ENCODE measurements around the gene NAA38. TPM values are rescaled to one million over a fixed set of nuclear protein-coding genes. Genes with fewer than 3 reads are reported as not detected.
A peak's percentile ranks its signal among the peaks of the same experiment; 100 is the strongest.

Gene NAA38
- total RNA-seq, 4 donors from 2014 or later, result 61.4 to 110 (median 102) TPM

DNA sequence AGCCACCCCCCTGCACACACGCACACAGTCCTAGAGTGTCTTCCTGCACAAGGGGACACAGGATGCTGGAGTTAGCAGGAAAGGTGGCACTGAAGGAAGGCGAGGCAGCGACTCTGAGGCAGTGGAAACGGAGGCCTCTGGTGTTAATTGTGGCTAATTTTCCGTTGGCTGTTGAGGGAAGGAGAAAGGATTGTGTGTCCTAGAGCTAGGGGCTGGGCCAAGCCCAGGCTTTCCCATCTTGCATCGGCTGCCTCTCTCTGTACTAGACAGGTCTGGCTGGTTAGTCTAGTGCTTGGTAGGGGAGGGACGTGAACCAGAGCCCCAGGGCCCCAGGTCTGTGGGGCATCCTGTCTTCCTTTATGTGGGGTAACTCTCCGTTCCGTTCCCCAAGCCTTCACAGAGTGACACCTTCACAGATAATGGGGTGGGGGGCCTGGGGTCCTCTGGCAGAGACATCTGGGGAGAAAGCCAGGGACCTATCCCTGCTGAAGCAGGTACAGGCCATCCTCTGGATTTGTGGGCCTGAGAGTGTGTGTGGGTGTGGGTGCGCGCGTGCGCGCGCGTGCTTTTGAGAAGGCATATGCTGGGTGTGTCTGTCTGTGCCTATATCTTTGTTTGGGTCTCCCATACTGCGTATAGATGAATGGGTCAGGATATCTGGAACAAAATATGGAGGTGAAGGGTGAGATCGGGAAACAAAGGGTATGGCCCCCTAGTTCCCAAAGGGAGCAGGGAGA is 31.0 kb upstream of the NAA38 start, which contains the start of gene CHD3:
Gene CHD3, plus strand, starts transcription at position 606 of the 737 bp plus-strand sequence. CDS start 212 bp downstream, outside the sequence.
- Histone ChIP-seq H3K36me3 (peaks cover 0 to 27% (median 14%) of the 10 kb centered on the region in 4 donors), H3K27ac (replicated peaks in 1 of 4) (peak within 1 kb of the TSS; percentile 90 to 96 (median 94)), H3K4me1 (peaks cover 47 to 67% (median 62%) of the 10 kb centered on the region in 4 donors), H3K4me3 (peak within 1 kb of the TSS; percentile 84 to 93 (median 90)), H3K9me3 (no peaks in the 10 kb centered on the region), H3K27me3 (no peaks in the 10 kb centered on the region)
- no peak for DNase-seq (ENCODE audit: extremely low spot score)
- TF ChIP-seq POLR2A (IDR thresholded peaks at IDR 0.05; ENCODE audit: low read depth) (no peak), POLR2AphosphoS5 (IDR thresholded peaks at IDR 0.05) (peak in 1 of 2 donors; percentile 11), EP300 (IDR thresholded peaks at IDR 0.05) (no peak)
- TF ChIP-seq, protein P1, sequence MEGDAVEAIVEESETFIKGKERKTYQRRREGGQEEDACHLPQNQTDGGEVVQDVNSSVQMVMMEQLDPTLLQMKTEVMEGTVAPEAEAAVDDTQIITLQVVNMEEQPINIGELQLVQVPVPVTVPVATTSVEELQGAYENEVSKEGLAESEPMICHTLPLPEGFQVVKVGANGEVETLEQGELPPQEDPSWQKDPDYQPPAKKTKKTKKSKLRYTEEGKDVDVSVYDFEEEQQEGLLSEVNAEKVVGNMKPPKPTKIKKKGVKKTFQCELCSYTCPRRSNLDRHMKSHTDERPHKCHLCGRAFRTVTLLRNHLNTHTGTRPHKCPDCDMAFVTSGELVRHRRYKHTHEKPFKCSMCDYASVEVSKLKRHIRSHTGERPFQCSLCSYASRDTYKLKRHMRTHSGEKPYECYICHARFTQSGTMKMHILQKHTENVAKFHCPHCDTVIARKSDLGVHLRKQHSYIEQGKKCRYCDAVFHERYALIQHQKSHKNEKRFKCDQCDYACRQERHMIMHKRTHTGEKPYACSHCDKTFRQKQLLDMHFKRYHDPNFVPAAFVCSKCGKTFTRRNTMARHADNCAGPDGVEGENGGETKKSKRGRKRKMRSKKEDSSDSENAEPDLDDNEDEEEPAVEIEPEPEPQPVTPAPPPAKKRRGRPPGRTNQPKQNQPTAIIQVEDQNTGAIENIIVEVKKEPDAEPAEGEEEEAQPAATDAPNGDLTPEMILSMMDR (IDR thresholded peaks at IDR 0.05), result no peak
- 38% methylated on average over 18 of the region's 18 CpGs for WGBS
- intact Hi-C loops (cut with DNase I), result no loop called here

DNA sequence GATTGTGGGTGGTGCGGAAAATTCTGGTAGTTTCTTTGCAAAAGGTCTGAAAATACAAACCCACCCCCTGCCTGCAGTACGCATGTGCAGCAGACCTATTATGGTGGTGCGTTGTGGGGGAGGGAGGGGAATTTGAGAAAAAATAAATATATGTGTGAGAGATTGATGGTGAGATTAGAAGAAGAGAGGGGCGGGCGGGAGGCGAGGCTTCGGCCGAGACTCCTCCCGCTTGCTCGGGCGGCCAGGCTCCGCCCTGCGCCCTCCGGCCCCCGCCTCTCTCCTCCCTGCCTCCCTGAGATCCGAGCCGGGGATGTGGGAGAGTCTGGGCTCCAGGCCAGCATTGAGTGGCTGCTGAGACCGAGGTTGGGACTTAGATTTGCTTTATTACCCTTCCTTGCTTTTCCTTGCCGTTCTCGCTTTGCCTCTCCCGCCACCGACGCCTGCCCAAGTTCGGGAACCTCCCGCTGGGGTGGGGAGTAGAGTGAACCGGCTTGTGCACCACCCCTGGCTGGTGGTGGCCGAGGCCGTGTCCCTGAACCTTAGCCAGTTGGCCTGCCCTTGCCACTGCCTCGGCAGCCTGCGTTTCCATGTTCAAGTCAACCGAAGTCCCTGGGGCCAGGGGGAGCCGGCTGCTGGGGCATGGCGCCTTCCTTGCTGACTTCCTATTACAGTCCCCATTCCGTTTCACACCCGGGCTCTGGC is 30.3 kb upstream of the NAA38 start:
- peak; percentile 97 for DNase-seq (ENCODE audit: extremely low spot score)
- Histone ChIP-seq H3K27me3 (no peaks in the 10 kb centered on the region), H3K4me3 (peak overlapping the region; percentile 84 to 93 (median 90)), H3K36me3 (peaks cover 0 to 20% (median 11%) of the 10 kb centered on the region in 4 donors), H3K9me3 (no peaks in the 10 kb centered on the region), H3K27ac (replicated peaks in 1 of 4) (peak overlapping the region; percentile 90 to 96 (median 94)), H3K4me1 (peaks cover 47 to 70% (median 66%) of the 10 kb centered on the region in 4 donors)
- no peak for TF ChIP-seq EP300 (IDR thresholded peaks at IDR 0.05)
- TF ChIP-seq POLR2AphosphoS5 (IDR thresholded peaks at IDR 0.05), result peak; percentile 67 to 82
- WGBS, result 1% methylated on average over 27 of the region's 35 CpGs
- intact Hi-C loops (cut with DNase I), result no loop called here

DNA sequence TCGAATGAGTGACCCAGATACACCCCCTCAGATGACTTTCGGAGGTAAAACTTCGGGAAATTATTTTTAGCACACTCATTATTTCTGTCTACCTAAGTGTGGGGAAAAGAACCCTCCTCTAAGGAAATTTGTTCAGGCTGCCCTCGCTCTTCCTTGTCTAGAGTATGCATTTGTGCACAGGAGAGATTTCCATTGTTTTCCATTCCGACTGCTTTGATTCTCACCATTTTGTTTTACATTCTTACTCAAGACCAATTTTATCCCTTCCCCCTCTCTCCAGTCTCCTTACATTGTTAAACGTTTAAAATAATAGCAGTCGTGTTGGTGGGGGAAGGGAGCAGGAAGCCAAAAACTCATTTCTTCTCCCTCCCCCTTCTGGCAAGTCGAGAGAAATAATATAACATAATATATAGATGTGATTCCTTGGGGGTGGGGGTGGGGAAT is 29.7 kb upstream of the NAA38 start:
- H3K27me3 ChIP-seq, result no peaks in the 10 kb centered on the region
- H3K27ac ChIP-seq (replicated peaks in 1 of 4), result peak overlapping the region; percentile 90 to 96 (median 94)
- H3K36me3 ChIP-seq, result peaks cover 0 to 15% (median 11%) of the 10 kb centered on the region in 4 donors
- peak overlapping the region; percentile 84 to 93 (median 90) for H3K4me3 ChIP-seq
- intact Hi-C loops (cut with DNase I), result no loop called here
- no peaks in the 10 kb centered on the region for H3K9me3 ChIP-seq
- TF ChIP-seq, protein P1 (IDR thresholded peaks at IDR 0.05), result no peak
- TF ChIP-seq POLR2A (IDR thresholded peaks at IDR 0.05; ENCODE audit: low read depth) (no peak), POLR2AphosphoS5 (IDR thresholded peaks at IDR 0.05) (no peak), EP300 (IDR thresholded peaks at IDR 0.05) (no peak)
- H3K4me1 ChIP-seq, result peaks cover 47 to 76% (median 72%) of the 10 kb centered on the region in 4 donors
- DNase-seq (ENCODE audit: extremely low spot score), result no peak
- WGBS, result 2% methylated on average over 8 of the region's 8 CpGs

DNA sequence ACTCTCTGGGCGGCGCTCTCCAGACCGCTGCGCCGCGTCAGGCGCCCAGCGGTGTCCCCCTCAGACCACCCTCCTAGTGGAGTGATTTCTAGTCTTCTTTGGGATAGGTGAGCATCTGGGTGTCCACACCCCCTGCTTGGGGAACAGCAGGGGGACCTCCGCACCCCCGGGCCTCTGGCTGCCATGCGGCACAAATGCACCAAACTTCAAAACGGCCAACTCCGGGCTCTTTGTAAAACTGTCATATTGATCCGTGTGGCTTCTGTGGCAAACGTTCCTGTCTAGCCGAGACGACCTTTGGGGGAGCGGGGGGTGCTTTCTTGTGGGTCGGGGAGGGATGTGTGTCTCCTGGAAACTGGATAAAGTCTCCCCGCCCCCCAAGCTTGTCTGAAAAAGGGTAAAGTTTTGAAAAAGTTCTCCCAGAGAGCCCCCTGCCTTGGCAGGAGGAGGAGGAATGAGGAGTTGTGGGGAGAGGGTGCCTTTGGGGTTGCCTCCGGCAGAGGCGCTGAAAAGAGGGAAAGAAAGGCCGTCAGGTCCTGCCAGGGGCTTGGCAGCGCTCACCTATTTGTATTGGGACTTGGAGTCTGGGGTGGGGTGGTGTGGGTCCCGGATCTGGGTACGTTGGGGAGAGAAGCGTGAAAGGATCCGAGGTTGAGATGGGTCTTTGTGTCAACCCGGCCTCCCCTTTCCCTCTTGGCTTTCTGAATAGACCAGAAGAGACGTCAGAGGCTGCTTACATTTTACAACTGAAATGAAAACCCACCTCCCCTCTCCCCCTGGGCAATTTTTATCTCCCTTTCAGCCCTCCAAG is 29.1 kb upstream of the NAA38 start:
- intact Hi-C loops (cut with DNase I), result no loop called here
- Histone ChIP-seq H3K9me3 (no peaks in the 10 kb centered on the region), H3K27me3 (no peaks in the 10 kb centered on the region), H3K4me3 (peak overlapping the region; percentile 84 to 93 (median 90)), H3K4me1 (peaks cover 47 to 82% (median 78%) of the 10 kb centered on the region in 4 donors), H3K27ac (replicated peaks in 1 of 4) (peak overlapping the region; percentile 90 to 96 (median 94)), H3K36me3 (peaks cover 0 to 9% (median 9%) of the 10 kb centered on the region in 4 donors)
- TF ChIP-seq, protein P1 (IDR thresholded peaks at IDR 0.05), result no peak
- no peak for DNase-seq (ENCODE audit: extremely low spot score)
- WGBS, result 3% methylated on average over 23 of the region's 30 CpGs

All from esophagus muscularis mucosa (tissue), 4 donors.